GM23338 (cell line): ENCODE measurements around the gene FAM98C. TPM values are rescaled to one million over a fixed set of nuclear protein-coding genes. Genes with fewer than 3 reads are reported as not detected.
A peak's percentile ranks its signal among the peaks of the same experiment; 100 is the strongest.

Source experiments
- ATAC-seq: fragments of 200-7000 bp; cut with Tn5 transposase; 3 replicates; pipeline ENCODE4 v1.9.1; 2020
- DNase-seq: peaks from one replicate; pipeline ENCODE4 v3.0.0-alpha.2; 2015; ENCODE audit warnings: low spot score
- H2AFZ ChIP-seq: fragments of 200-600 bp; sonication (generic); 2 replicates; pipeline ENCODE4 v1.8.0; 2016; ENCODE audit warnings: antibody characterized with exemption, mild to moderate bottlenecking, moderate library complexity
- H3F3A ChIP-seq: fragments of 200-600 bp; sonication (generic); replicated peaks from 2 replicates; pipeline ENCODE4 v1.8.0; 2017; ENCODE audit warnings: antibody characterized with exemption, mixed run types, low read depth
- H3K27ac ChIP-seq: fragments of 200-600 bp; sonication (generic); 2 replicates; pipeline ENCODE4 v1.6.1; 2016; ENCODE audit warnings: low read depth
- H3K27me3 ChIP-seq: fragments of 200-600 bp; sonication (generic); 2 replicates; pipeline ENCODE4 v1.8.0; 2016; ENCODE audit warnings: mild to moderate bottlenecking, mixed run types, moderate library complexity; ENCODE audit not compliant: insufficient read depth
- H3K36me3 ChIP-seq: fragments of 200-600 bp; sonication (generic); 2 replicates; pipeline ENCODE4 v1.8.0; 2016; ENCODE audit warnings: mild to moderate bottlenecking; ENCODE audit not compliant: insufficient read depth
- H3K4me1 ChIP-seq: fragments of 200-600 bp; sonication (generic); 2 replicates; pipeline ENCODE4 v1.8.0; 2016; ENCODE audit warnings: mild to moderate bottlenecking, moderate library complexity; ENCODE audit not compliant: insufficient read depth
- H3K4me2 ChIP-seq: fragments of 200-600 bp; sonication (generic); 2 replicates; pipeline ENCODE4 v1.7.1; 2017; ENCODE audit warnings: mixed run types
- H3K4me3 ChIP-seq: fragments of 200-600 bp; sonication (generic); 2 replicates; pipeline ENCODE4 v1.6.1; 2016; ENCODE audit warnings: mixed run types
- H3K79me2 ChIP-seq: fragments of 200-600 bp; sonication (generic); replicated peaks from 2 replicates; pipeline ENCODE4 v1.8.0; 2017; ENCODE audit warnings: mild to moderate bottlenecking; ENCODE audit not compliant: insufficient read depth
- H3K9me2 ChIP-seq: fragments of 200-600 bp; sonication (generic); 2 replicates; pipeline ENCODE4 v1.8.0; 2017; ENCODE audit not compliant: insufficient read depth
- H4K20me1 ChIP-seq: fragments of 200-600 bp; sonication (generic); replicated peaks from 2 replicates; pipeline ENCODE4 v1.8.0; 2017; ENCODE audit warnings: mild to moderate bottlenecking; ENCODE audit not compliant: insufficient read depth
- H3K27ac Mint-ChIP-seq: 2 replicates; pipeline ENCODE4 v1.8.0; 2020; ENCODE audit warnings: inconsistent platforms, mild to moderate bottlenecking, moderate library complexity, mixed read lengths
- H3K27me3 Mint-ChIP-seq: 3 replicates; pipeline ENCODE4 v1.8.0; 2022; ENCODE audit warnings: low read depth, mild to moderate bottlenecking, moderate library complexity, mixed read lengths, inconsistent platforms; ENCODE audit not compliant: insufficient read depth, poor library complexity
- H3K36me3 Mint-ChIP-seq: 3 replicates; pipeline ENCODE4 v1.8.0; 2021; ENCODE audit warnings: low read depth, mild to moderate bottlenecking, inconsistent platforms, moderate library complexity, mixed read lengths
- H3K4me1 Mint-ChIP-seq: 3 replicates; pipeline ENCODE4 v1.8.0; 2020; ENCODE audit warnings: mild to moderate bottlenecking, inconsistent platforms, mixed read lengths
- H3K4me3 Mint-ChIP-seq: 3 replicates; pipeline ENCODE4 v1.8.0; 2021; ENCODE audit warnings: moderate library complexity, mild to moderate bottlenecking, inconsistent platforms, mixed read lengths
- H3K9me3 Mint-ChIP-seq: 3 replicates; pipeline ENCODE4 v1.8.0; 2020; ENCODE audit warnings: moderate library complexity, mild to moderate bottlenecking, inconsistent platforms, mixed read lengths
- CREB1 ChIP-seq: fragments of 250-450 bp; sonication (Bioruptor Pico); IDR thresholded peaks from 2 replicates; pipeline ENCODE4 v1.5.0; 2020; ENCODE audit warnings: low read depth, mild to moderate bottlenecking, moderate library complexity
- EZH2 ChIP-seq: fragments of 200-600 bp; sonication (generic); IDR thresholded peaks from one replicate; pipeline ENCODE4 v1.8.0; 2017; ENCODE audit warnings: antibody characterized with exemption, mild to moderate bottlenecking, low read depth; ENCODE audit not compliant: unreplicated experiment
- EZH2phosphoT487 ChIP-seq: fragments of 200-600 bp; sonication (generic); IDR thresholded peaks from one replicate; pipeline ENCODE4 v1.8.1; 2018; ENCODE audit warnings: antibody characterized with exemption; ENCODE audit not compliant: unreplicated experiment
- JUNB ChIP-seq: IDR thresholded peaks from one replicate; pipeline ENCODE4 v1.6.1; 2016; ENCODE audit warnings: antibody characterized with exemption; ENCODE audit not compliant: unreplicated experiment
- NANOG ChIP-seq: IDR thresholded peaks from 2 replicates; pipeline ENCODE4 v1.6.1; 2016; ENCODE audit warnings: antibody characterized with exemption, borderline replicate concordance
- POLR2AphosphoS5 ChIP-seq: IDR thresholded peaks from 2 replicates; pipeline ENCODE4 v1.6.1; 2016; ENCODE audit warnings: antibody characterized with exemption, low read depth
- STAT1 ChIP-seq: IDR thresholded peaks from one replicate; pipeline ENCODE4 v1.6.1; 2016; ENCODE audit warnings: antibody characterized with exemption; ENCODE audit not compliant: unreplicated experiment
- ZNF114 ChIP-seq: fragments of 250-450 bp; sonication (Bioruptor Pico); IDR thresholded peaks from 2 replicates; pipeline ENCODE4 v1.5.0; 2020; ENCODE audit warnings: mild to moderate bottlenecking, moderate library complexity
- ZNF331 ChIP-seq: fragments of 250-450 bp; sonication (Bioruptor Pico); IDR thresholded peaks from 2 replicates; pipeline ENCODE4 v1.5.0; 2020; ENCODE audit warnings: low read depth, mild to moderate bottlenecking, moderate library complexity
- polyA plus RNA-seq: library from polyadenylated mRNA; unstranded; fragments of >200 nt; fragmentation: Nextera tagmentation; extraction: Ambion mirVana; gene quantifications from 2 replicates; pipeline ENCODE4 v1.2.1, GENCODE V29; 2016
- total RNA-seq: library from RNA; depleted of rRNA; stranded (reverse); fragments of >200 nt; shearing (Covaris generic); gene quantifications from 2 replicates; pipeline ENCODE4 v1.2.3, GENCODE V29; 2014
- TF ChIP-seq, protein P1 (sequence below): fragments of 250-450 bp; sonication (Bioruptor Pico); IDR thresholded peaks from 2 replicates; pipeline ENCODE4 v1.5.0; 2020; ENCODE audit warnings: mild to moderate bottlenecking, moderate library complexity
- TF ChIP-seq, protein P2 (sequence below), 2 experiments: fragments of 200-600 bp in 1 of 2; sonication (generic) in 1 of 2; conservative IDR thresholded peaks; 2 replicates each; pipeline versions ENCODE4 v1.5.1 to v1.6.1; 2016 to 2017; ENCODE audit warnings: antibody characterized with exemption in 2 of 2, low read depth in 2 of 2, mild to moderate bottlenecking in 2 of 2, moderate library complexity in 1 of 2
- TF ChIP-seq, protein P3 (sequence below): IDR thresholded peaks from 2 replicates; pipeline ENCODE4 v1.6.1; 2016; ENCODE audit warnings: antibody characterized with exemption
- TF ChIP-seq, protein P4 (sequence below): IDR thresholded peaks from one replicate; pipeline ENCODE4 v1.6.1; 2018; ENCODE audit warnings: antibody characterized with exemption; ENCODE audit not compliant: unreplicated experiment

The FAM98C gene
- total and polyA plus RNA-seq, 2 experiments from 2014 or later: 4.3 to 7.6 TPM

DNA sequence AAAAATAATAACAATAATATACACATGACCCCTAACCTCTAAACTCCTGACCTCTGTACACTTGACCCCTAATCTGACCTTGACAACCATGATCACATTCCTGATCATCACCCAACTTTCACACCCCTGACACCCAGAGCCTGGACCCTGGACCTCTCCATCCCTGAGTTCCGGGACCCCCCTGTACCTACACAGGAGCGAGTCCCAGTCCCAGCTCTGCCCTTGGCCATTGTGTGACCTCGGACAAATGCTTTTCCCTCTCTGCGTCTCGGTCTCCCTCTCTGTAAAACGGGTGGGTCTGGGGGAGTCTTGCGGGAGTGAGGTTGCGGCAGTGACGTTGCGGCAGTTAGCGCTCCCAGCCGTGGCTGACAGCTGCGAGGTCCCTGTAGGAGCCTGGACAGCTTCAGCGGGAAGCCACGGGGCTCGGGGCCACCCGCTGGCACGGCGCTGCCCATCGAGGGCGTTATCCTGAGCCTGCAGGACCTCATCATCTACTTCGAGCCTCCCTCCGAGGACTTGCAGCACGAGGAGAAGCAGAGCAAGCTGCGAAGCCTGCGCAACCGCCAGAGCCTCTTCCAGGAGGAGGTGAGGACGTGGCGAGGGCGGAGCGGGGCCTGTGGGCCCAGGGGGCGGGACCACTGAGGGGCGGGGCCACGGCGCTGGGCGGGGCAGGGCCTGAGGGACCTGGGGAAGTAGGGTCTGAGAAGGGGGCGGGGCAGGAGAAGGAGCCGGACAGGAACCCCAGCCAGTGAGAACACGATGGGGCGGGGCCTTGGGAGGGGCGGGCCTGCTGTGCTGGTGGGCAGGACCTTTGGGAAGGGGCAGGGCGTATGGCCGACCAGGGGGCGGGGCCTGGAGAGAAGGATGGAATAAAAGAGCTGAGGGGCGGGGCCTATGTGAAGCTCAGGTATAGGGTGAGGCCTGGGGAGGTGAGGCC is 49.8 kb downstream of the FAM98C start:
- H3K4me3 ChIP-seq: no peak overlapping the region
- Mint-ChIP-seq H3K9me3 (no peaks in the 10 kb centered on the region), H3K4me1 (peaks cover 10% of the 10 kb centered on the region), H3K27ac (peak overlapping the region; percentile 87), H3K27me3 (peaks cover 5% of the 10 kb centered on the region), H3K4me3 (peak overlapping the region; percentile 10; the same call in 1 of the 3 replicates), H3K36me3 (peaks cover 81% of the 10 kb centered on the region)
- H3K27ac ChIP-seq: peak overlapping the region; percentile 74; the same call in 1 of the 2 replicates
- no peaks in the 10 kb centered on the region for H3K9me2 ChIP-seq
- no peak overlapping the region for H2AFZ ChIP-seq
- TF ChIP-seq STAT1 (no peak), EZH2phosphoT487 (no peak), ZNF114 (CRISPR knock-in tag) (no peak), CREB1 (CRISPR knock-in tag) (no peak), ZNF331 (no peak), POLR2AphosphoS5 (no peak), JUNB (no peak), NANOG (no peak), EZH2 (no peak)
- TF ChIP-seq, protein P1, sequence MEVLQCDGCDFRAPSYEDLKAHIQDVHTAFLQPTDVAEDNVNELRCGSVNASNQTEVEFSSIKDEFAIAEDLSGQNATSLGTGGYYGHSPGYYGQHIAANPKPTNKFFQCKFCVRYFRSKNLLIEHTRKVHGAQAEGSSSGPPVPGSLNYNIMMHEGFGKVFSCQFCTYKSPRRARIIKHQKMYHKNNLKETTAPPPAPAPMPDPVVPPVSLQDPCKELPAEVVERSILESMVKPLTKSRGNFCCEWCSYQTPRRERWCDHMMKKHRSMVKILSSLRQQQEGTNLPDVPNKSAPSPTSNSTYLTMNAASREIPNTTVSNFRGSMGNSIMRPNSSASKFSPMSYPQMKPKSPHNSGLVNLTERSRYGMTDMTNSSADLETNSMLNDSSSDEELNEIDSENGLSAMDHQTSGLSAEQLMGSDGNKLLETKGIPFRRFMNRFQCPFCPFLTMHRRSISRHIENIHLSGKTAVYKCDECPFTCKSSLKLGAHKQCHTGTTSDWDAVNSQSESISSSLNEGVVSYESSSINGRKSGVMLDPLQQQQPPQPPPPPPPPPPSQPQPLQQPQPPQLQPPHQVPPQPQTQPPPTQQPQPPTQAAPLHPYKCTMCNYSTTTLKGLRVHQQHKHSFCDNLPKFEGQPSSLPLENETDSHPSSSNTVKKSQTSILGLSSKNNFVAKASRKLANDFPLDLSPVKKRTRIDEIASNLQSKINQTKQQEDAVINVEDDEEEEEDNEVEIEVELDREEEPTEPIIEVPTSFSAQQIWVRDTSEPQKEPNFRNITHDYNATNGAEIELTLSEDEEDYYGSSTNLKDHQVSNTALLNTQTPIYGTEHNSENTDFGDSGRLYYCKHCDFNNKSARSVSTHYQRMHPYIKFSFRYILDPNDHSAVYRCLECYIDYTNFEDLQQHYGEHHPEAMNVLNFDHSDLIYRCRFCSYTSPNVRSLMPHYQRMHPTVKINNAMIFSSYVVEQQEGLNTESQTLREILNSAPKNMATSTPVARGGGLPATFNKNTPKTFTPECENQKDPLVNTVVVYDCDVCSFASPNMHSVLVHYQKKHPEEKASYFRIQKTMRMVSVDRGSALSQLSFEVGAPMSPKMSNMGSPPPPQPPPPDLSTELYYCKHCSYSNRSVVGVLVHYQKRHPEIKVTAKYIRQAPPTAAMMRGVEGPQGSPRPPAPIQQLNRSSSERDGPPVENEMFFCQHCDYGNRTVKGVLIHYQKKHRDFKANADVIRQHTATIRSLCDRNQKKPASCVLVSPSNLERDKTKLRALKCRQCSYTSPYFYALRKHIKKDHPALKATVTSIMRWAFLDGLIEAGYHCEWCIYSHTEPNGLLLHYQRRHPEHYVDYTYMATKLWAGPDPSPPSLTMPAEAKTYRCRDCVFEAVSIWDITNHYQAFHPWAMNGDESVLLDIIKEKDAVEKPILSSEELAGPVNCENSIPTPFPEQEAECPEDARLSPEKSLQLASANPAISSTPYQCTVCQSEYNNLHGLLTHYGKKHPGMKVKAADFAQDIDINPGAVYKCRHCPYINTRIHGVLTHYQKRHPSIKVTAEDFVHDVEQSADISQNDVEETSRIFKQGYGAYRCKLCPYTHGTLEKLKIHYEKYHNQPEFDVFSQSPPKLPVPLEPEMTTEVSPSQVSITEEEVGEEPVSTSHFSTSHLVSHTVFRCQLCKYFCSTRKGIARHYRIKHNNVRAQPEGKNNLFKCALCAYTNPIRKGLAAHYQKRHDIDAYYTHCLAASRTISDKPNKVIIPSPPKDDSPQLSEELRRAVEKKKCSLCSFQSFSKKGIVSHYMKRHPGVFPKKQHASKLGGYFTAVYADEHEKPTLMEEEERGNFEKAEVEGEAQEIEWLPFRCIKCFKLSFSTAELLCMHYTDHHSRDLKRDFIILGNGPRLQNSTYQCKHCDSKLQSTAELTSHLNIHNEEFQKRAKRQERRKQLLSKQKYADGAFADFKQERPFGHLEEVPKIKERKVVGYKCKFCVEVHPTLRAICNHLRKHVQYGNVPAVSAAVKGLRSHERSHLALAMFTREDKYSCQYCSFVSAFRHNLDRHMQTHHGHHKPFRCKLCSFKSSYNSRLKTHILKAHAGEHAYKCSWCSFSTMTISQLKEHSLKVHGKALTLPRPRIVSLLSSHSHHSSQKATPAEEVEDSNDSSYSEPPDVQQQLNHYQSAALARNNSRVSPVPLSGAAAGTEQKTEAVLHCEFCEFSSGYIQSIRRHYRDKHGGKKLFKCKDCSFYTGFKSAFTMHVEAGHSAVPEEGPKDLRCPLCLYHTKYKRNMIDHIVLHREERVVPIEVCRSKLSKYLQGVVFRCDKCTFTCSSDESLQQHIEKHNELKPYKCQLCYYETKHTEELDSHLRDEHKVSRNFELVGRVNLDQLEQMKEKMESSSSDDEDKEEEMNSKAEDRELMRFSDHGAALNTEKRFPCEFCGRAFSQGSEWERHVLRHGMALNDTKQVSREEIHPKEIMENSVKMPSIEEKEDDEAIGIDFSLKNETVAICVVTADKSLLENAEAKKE (CRISPR knock-in tag): no peak
- TF ChIP-seq, protein P2, sequence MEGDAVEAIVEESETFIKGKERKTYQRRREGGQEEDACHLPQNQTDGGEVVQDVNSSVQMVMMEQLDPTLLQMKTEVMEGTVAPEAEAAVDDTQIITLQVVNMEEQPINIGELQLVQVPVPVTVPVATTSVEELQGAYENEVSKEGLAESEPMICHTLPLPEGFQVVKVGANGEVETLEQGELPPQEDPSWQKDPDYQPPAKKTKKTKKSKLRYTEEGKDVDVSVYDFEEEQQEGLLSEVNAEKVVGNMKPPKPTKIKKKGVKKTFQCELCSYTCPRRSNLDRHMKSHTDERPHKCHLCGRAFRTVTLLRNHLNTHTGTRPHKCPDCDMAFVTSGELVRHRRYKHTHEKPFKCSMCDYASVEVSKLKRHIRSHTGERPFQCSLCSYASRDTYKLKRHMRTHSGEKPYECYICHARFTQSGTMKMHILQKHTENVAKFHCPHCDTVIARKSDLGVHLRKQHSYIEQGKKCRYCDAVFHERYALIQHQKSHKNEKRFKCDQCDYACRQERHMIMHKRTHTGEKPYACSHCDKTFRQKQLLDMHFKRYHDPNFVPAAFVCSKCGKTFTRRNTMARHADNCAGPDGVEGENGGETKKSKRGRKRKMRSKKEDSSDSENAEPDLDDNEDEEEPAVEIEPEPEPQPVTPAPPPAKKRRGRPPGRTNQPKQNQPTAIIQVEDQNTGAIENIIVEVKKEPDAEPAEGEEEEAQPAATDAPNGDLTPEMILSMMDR (conservative IDR thresholded peaks at IDR 0.05; ENCODE audit: low read depth in 2 of 2): no peak
- TF ChIP-seq, protein P3, sequence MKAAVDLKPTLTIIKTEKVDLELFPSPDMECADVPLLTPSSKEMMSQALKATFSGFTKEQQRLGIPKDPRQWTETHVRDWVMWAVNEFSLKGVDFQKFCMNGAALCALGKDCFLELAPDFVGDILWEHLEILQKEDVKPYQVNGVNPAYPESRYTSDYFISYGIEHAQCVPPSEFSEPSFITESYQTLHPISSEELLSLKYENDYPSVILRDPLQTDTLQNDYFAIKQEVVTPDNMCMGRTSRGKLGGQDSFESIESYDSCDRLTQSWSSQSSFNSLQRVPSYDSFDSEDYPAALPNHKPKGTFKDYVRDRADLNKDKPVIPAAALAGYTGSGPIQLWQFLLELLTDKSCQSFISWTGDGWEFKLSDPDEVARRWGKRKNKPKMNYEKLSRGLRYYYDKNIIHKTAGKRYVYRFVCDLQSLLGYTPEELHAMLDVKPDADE: no peak
- TF ChIP-seq, protein P4, sequence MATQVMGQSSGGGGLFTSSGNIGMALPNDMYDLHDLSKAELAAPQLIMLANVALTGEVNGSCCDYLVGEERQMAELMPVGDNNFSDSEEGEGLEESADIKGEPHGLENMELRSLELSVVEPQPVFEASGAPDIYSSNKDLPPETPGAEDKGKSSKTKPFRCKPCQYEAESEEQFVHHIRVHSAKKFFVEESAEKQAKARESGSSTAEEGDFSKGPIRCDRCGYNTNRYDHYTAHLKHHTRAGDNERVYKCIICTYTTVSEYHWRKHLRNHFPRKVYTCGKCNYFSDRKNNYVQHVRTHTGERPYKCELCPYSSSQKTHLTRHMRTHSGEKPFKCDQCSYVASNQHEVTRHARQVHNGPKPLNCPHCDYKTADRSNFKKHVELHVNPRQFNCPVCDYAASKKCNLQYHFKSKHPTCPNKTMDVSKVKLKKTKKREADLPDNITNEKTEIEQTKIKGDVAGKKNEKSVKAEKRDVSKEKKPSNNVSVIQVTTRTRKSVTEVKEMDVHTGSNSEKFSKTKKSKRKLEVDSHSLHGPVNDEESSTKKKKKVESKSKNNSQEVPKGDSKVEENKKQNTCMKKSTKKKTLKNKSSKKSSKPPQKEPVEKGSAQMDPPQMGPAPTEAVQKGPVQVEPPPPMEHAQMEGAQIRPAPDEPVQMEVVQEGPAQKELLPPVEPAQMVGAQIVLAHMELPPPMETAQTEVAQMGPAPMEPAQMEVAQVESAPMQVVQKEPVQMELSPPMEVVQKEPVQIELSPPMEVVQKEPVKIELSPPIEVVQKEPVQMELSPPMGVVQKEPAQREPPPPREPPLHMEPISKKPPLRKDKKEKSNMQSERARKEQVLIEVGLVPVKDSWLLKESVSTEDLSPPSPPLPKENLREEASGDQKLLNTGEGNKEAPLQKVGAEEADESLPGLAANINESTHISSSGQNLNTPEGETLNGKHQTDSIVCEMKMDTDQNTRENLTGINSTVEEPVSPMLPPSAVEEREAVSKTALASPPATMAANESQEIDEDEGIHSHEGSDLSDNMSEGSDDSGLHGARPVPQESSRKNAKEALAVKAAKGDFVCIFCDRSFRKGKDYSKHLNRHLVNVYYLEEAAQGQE: no peak
- DNase-seq (peak; percentile 99), ATAC-seq (peak; percentile 93)
- no peaks in the 10 kb centered on the region for H3K27me3 ChIP-seq
- peak overlapping the region; percentile 55; the same call in 1 of the 2 replicates for H3K4me2 ChIP-seq
- peaks cover 15% of the 10 kb centered on the region; the same call in 1 of the 2 replicates for H3F3A ChIP-seq
- H3K36me3 ChIP-seq: peaks cover 37% of the 10 kb centered on the region
- H3K79me2 ChIP-seq: no peaks in the 10 kb centered on the region
- H3K4me1 ChIP-seq: 0 out of 2 replicates have a peak, but pooled peaks cover 4% of the 10 kb centered on the region
- peaks cover 12% of the 10 kb centered on the region; the same call in 1 of the 2 replicates for H4K20me1 ChIP-seq
